Adipocyte (in vitro differentiated cells): ENCODE data around the gene PRSS57.

ENCODE experiments used
- DNase-seq: peaks from one replicate; pipeline ENCODE4 v3.0.0-alpha.2; 2015; ENCODE audit warnings: low read depth
- H3K27me3 ChIP-seq: replicated peaks from 2 replicates; pipeline ENCODE4 v1.7.0; 2013; ENCODE audit warnings: mild to moderate bottlenecking, low read length, moderate library complexity; ENCODE audit not compliant: control insufficient read depth, insufficient read depth
- H3K36me3 ChIP-seq: 2 replicates; pipeline ENCODE4 v1.7.0; 2013; ENCODE audit warnings: low read length, mild to moderate bottlenecking, moderate library complexity; ENCODE audit not compliant: control insufficient read depth, insufficient read depth, severe bottlenecking
- H3K4me1 ChIP-seq: 2 replicates; pipeline ENCODE4 v1.7.0; 2013; ENCODE audit warnings: mild to moderate bottlenecking, low read length, moderate library complexity; ENCODE audit not compliant: control insufficient read depth, insufficient read depth
- H3K4me3 ChIP-seq: 2 replicates; pipeline ENCODE4 v1.7.0; 2013; ENCODE audit warnings: mild to moderate bottlenecking, low read length, moderate library complexity
- H3K9ac ChIP-seq: 2 replicates; pipeline ENCODE4 v1.7.0; 2013; ENCODE audit warnings: mild to moderate bottlenecking, low read length, moderate library complexity
- H3K9me3 ChIP-seq: 2 replicates; pipeline ENCODE4 v1.7.0; 2013; ENCODE audit warnings: mild to moderate bottlenecking, low read length, moderate library complexity; ENCODE audit not compliant: control insufficient read depth

Gene PRSS57

DNA sequence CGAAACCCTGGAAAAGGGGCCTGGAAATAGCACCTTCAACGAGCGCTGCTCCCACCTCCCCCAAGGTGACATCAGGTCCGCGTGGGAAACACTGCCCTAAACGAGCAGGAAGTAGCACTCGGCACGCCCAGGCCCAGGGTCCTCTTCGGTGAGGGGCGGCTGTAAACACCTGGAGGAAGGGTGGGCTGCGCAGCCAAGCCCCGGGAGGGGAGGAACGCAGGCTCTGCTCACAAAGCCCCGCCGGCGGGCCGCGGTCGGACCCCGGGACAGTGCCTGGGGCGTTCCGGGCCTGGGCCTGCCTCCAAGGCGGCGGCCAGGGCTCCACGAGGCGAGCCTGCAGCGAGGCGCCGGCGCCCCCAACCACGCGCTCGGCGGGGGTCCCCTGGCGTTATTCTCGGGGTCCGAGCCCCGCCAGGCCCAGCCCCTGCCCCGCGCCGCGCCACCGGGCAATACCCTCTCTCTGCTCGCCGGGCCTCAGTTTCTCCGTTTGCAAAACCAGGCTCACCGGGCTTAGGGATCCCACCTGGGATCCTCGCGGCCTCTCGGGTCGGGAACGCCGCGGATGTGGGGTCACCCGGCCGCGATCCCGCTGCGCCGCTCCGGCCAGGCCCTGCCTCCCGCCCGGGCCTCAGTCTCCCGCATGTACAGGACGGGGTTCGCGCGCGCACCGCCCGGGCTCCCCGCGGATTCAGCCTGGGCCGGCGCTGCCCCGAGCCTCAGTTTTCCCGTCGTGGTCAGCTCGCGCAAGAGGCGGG lies 32.9 kb downstream of the PRSS57 start:
- peak overlapping the region; percentile 97 for H3K9ac ChIP-seq
- H3K4me3 ChIP-seq: peak overlapping the region; percentile 91
- peaks cover 54% of the 10 kb centered on the region for H3K4me1 ChIP-seq
- H3K27me3 ChIP-seq: no peaks in the 10 kb centered on the region
- peak; percentile 63 for DNase-seq
- H3K36me3 ChIP-seq: peaks cover 4% of the 10 kb centered on the region
- no peaks in the 10 kb centered on the region for H3K9me3 ChIP-seq

DNA sequence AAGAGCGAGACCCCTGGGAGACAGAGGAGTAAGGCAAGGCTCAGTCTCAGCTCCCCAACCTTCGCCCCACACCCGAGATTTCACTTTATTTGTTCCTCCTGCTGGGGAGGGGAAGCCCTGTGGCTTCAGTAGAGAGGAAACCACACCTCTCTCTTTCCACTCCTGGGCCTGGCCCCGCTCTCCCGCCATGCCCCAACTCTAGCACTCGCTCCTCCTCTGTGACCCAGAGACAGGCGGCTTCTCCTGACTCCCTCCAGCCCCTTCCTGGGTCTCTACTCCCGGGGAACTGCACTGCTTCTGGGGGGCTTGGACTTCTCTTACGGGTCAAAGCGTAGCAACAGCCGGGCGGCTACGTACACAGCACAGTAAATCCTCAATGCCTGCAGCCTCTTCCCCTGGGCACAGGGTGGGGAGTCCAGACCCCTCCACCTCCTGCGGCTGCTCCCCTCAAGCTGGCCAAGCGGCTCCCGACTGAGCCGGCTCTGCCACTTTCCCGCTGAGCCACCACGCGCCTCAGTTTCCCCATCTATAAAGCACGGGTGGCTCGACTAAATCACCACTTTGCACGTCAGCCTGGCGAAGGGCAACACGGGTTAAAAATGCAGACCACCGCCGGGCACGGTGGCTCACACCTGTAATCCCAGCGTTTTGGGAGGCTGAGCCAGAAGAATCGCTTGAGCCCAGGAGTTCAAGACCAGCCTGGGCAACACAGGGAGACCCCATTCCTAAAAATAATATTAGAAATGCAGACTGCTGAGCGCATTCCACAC lies 33.6 kb downstream of the PRSS57 start:
- peak; percentile 40 for DNase-seq
- no peaks in the 10 kb centered on the region for H3K27me3 ChIP-seq
- peaks cover 4% of the 10 kb centered on the region for H3K36me3 ChIP-seq
- H3K9ac ChIP-seq: peak overlapping the region; percentile 97
- no peaks in the 10 kb centered on the region for H3K9me3 ChIP-seq
- H3K4me1 ChIP-seq: peaks cover 54% of the 10 kb centered on the region
- H3K4me3 ChIP-seq: peak overlapping the region; percentile 91

DNA sequence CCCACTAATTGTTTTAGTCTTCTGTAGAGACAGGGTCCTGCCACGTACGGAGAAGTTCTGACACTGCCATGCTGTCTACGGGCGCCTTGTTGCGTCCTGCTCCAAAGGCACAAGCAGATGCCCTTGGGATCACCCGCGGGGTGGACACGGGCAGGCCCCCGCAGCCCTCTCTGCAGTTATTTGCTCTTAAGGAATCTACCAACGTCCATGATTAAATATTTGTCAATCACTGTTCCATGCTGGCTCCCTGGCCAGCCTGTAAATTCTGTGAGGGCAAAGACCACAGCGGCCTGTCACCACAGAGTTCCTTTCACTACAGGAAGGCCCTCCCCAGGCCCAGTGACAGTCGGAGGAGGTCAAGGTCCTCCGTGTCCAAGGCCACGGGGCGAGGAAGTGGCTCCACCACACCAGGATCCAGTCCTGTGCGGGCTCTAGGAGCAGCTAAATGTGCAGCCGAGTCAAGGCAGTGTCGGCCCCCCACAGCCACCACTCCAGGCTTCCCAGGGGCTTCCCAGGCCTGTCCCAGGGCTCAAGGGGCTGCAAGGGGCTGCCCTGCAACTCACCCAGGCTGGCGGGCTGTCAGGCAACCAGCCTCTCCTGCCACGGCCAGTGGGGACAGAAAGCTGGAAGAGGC lies 34.3 kb downstream of the PRSS57 start:
- Histone ChIP-seq H3K4me1 (peaks cover 54% of the 10 kb centered on the region), H3K9ac (peak overlapping the region; percentile 97), H3K4me3 (peak overlapping the region; percentile 91), H3K9me3 (no peaks in the 10 kb centered on the region), H3K27me3 (no peaks in the 10 kb centered on the region), H3K36me3 (peaks cover 4% of the 10 kb centered on the region)
- DNase-seq: no peak

DNA sequence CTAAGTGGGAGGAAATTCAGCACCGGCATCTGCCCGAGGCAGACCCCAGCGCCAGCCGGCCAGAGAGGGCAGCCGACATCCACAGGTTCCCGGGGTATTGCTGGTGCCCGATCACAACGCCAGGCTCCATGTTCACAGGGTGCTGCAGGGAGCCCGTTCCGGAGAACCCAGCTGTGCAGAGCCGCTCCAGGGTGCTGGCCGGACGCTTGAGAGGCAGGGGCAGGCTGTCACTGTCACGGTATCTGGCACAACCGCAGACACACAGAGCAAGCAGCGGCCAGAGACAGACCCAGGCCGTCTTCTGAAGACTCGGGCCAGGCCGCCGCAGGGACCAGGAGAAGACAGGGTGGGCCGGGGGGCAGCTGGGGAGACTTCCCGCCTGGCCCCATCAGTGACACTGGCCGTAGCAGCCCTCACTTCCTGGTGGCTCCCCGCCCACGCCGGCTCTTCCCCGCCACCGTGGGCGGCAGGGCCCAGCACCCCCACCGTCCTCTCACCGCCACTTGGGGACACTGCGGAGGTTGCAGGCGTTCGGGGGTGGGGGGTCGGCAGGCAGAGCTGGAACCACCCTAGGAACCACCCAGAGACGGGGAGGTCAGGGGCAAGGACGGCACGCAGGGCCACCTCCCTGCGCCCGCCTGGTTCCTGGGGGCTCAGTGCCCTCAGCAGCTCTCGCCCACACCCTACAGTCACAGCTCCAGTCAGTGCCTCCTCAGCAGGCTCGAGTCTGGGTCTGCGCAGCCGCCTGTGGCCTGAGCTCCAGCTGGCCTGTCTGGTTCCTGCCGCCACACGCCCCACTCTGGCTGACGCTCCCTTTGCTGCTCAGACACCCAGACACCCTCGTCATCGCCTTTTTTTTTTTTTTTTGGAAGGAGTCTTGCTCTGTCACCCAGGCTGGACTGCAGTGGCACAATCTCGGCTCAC lies 36.1 kb downstream of the PRSS57 start:
- no peak for DNase-seq
- Histone ChIP-seq H3K36me3 (peaks cover 8% of the 10 kb centered on the region), H3K4me3 (no peak overlapping the region), H3K9me3 (no peaks in the 10 kb centered on the region), H3K4me1 (peaks cover 44% of the 10 kb centered on the region), H3K27me3 (no peaks in the 10 kb centered on the region), H3K9ac (no peak overlapping the region)

DNA sequence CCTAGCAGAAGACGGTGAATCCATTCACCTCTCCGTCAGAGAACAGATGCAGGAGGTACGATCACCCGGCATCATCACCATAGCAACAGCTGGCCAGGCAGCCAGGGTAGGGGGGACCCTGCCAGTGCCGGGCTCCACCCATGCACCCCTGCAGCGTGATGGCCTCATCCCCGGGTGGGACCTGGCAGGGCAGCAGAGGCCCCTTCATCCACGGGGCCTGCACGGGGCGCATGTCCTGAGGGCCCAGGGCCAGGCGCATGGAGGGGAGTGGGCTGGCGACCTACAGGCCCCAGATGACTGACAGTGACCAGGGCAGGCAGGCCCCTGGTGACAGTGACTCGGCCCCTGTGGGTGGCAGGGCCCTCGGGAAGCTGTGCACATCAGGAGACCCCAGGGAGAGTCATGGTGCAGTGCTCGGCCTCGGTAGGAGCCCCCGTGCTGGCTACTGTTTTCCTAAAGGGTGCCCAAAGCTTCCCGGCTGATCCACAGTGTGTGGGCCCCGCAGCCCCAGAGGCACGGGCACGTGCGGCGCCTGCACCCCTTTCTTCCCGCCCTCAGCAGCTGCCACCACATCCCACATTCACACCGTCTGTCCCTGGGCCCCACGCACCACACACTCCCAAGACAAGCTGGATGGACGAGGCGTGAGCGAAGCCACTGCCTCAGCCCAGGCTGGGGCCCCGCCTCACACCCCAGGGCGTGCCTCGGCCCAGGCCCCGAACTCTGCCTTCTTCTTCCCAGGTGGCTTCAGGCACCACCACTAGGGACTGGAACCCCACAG lies 37.0 kb downstream of the PRSS57 start:
- DNase-seq: no peak
- Histone ChIP-seq H3K4me3 (no peak overlapping the region), H3K27me3 (no peaks in the 10 kb centered on the region), H3K9me3 (no peaks in the 10 kb centered on the region), H3K9ac (no peak overlapping the region), H3K36me3 (peaks cover 17% of the 10 kb centered on the region), H3K4me1 (peaks cover 35% of the 10 kb centered on the region)

DNA sequence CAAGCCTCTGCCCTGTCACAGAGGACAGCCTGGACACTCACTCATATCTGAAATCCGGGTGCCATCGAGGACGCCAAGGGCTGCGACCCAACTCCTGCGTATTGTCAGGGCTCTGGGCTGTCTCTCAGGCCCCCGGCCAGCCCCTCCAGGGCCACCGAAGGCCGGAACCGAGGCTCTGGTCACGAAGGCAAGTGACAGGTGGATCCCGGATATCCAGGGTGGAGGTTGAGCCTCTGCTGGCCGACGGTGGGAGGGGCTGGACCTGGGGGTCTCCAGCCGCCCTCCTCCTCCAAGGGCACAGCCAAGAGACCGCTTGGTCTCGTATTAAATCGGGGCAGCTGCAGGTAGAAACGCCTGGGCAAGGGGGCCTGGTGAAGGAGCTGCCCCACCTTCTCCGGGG lies 37.6 kb downstream of the PRSS57 start:
- DNase-seq: no peak
- Histone ChIP-seq H3K4me3 (no peak overlapping the region), H3K9me3 (no peaks in the 10 kb centered on the region), H3K27me3 (no peaks in the 10 kb centered on the region), H3K36me3 (peaks cover 21% of the 10 kb centered on the region), H3K9ac (no peak overlapping the region), H3K4me1 (peaks cover 35% of the 10 kb centered on the region)

DNA sequence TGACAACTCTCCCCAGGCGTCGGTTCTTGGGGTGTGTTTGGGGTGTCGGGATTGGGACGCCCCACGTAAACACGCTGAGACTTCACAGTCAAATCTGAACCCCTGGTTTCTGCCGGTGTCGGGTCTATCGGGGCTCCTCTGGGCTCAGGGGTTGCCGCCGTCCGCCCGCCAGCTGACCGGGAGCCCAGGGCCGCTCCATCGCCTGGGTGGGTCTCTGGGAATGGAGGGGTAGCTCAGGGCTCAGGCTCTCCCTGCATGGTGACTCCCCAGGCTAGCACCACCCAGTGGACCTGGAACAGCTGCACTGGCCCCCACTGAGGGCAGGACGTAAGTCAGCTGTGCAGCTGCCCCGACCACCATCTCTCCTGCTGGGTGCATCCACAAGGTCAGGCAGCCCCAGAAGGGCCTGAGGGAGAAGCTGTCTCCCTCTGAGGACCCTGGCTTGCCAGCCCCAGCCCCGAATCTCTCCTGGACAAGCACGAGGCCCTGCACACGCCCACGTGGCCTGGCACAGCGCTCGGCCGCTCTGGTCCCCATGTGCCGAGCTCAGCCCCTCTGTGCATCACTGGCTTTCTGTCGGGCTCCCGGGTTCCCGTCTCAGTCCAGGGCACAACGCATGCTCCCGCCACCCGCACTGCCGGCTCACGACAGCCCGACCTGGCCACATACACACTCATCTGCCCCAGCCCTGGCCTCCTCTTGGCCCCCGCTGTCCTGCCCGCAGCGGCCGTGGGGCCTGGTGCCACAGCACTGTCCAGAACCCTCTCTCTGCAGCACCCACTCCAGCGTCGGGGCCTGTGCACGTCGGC lies 38.3 kb downstream of the PRSS57 start:
- peaks cover 35% of the 10 kb centered on the region for H3K4me1 ChIP-seq
- no peak overlapping the region for H3K9ac ChIP-seq
- no peak overlapping the region for H3K4me3 ChIP-seq
- H3K9me3 ChIP-seq: no peaks in the 10 kb centered on the region
- no peaks in the 10 kb centered on the region for H3K27me3 ChIP-seq
- peaks cover 27% of the 10 kb centered on the region for H3K36me3 ChIP-seq
- no peak for DNase-seq

DNA sequence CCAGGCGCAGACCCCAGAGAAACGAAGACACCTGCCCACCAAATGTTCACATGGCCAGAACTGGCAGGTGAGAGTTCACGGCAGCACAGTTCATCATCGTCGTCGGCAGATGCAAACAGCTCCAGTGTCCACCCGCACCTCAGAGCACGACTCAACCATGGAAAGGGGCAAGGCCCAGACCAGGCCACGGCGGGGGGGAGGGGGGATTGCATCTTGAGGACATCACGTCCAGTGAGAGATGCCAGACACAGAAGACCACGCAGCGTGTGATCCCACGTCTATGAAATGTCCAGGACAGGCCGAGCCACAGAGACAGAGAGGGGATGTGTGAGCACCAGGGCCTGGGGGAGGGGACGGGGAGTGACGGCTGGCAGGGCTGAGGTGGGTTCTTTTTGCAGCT lies 39.6 kb downstream of the PRSS57 start:
- no peak overlapping the region for H3K9ac ChIP-seq
- H3K27me3 ChIP-seq: no peaks in the 10 kb centered on the region
- DNase-seq: no peak
- peaks cover 23% of the 10 kb centered on the region for H3K4me1 ChIP-seq
- H3K4me3 ChIP-seq: no peak overlapping the region
- H3K36me3 ChIP-seq: peaks cover 39% of the 10 kb centered on the region
- H3K9me3 ChIP-seq: no peaks in the 10 kb centered on the region

DNA sequence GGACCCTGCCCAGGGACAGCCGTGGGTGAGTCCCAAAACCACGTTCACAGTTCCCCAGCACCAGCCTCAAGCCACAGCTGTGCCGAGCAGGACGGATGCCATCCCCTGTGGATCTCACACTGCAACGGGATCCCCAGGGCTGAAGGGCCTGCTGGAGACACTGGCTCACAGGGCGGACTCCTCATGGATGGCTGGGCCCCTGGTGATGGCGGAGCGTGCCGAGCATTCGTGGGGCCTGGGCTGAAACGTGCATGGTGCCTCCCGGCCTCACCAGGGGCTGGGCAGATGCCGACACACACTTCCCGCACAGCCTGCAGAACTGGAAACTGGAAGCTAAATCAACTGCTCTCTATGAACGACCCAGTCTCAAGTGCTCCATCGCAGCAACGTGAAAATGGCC lies 41.8 kb downstream of the PRSS57 start:
- Histone ChIP-seq H3K9ac (no peak overlapping the region), H3K4me1 (peaks cover 1% of the 10 kb centered on the region), H3K27me3 (no peaks in the 10 kb centered on the region), H3K36me3 (peaks cover 49% of the 10 kb centered on the region), H3K4me3 (no peak overlapping the region), H3K9me3 (no peaks in the 10 kb centered on the region)
- DNase-seq: no peak
